Neural cell (in vitro differentiated cells): ENCODE data around the gene MYBBP1A.

Experiments used
- EP300 ChIP-seq: fragments of 450-650 bp; conservative IDR thresholded peaks from 2 replicates; pipeline ENCODE4 v1.6.1; 2014; ENCODE audit warnings: antibody characterized with exemption, mild to moderate bottlenecking, moderate library complexity; ENCODE audit not compliant: poor library complexity, severe bottlenecking
- EZH2 ChIP-seq: fragments of 200-600, 300-800 bp; shearing (Covaris generic), sonication (generic); IDR thresholded peaks from 2 replicates; pipeline ENCODE4 v1.6.1; 2014; ENCODE audit warnings: antibody characterized with exemption, low read length, borderline replicate concordance, mild to moderate bottlenecking; ENCODE audit not compliant: insufficient read depth, poor library complexity, severe bottlenecking
- RAD21 ChIP-seq: fragments of 450-650 bp; conservative IDR thresholded peaks from 2 replicates; pipeline ENCODE4 v1.6.1; 2014; ENCODE audit warnings: antibody characterized with exemption, mild to moderate bottlenecking, moderate library complexity
- TF ChIP-seq, protein P1 (sequence below): fragments of 450-650 bp; IDR thresholded peaks from 2 replicates; pipeline ENCODE4 v1.5.1; 2014; ENCODE audit warnings: antibody characterized with exemption, mild to moderate bottlenecking, moderate library complexity; ENCODE audit not compliant: poor library complexity, severe bottlenecking
- TF ChIP-seq, protein P2 (sequence below): IDR thresholded peaks from 2 replicates; pipeline ENCODE4 v1.6.1; 2012; ENCODE audit warnings: borderline replicate concordance

DNA sequence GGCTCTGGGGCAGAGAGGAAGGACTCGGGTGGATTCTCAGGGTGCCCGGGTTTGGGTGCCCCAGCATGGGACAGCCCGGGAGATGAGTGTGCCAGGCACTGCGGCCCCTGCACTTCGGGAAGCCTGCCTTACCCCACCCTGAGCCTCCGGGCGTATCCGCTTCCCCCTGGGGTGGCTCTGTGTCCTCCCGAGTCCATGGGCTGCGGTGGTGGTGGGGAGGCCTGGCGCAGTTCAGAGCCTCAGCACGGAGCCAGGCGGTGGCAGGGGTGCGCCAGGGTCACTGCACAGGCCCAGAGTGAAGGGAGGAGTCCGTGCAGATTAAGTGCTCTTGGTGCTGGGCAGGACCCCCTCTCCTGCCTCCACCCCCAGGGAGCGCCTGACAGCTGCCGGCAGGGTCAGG lies 20.7 kb downstream of the MYBBP1A start:
- TF ChIP-seq, protein P1, sequence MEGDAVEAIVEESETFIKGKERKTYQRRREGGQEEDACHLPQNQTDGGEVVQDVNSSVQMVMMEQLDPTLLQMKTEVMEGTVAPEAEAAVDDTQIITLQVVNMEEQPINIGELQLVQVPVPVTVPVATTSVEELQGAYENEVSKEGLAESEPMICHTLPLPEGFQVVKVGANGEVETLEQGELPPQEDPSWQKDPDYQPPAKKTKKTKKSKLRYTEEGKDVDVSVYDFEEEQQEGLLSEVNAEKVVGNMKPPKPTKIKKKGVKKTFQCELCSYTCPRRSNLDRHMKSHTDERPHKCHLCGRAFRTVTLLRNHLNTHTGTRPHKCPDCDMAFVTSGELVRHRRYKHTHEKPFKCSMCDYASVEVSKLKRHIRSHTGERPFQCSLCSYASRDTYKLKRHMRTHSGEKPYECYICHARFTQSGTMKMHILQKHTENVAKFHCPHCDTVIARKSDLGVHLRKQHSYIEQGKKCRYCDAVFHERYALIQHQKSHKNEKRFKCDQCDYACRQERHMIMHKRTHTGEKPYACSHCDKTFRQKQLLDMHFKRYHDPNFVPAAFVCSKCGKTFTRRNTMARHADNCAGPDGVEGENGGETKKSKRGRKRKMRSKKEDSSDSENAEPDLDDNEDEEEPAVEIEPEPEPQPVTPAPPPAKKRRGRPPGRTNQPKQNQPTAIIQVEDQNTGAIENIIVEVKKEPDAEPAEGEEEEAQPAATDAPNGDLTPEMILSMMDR = no peak
- no peak for TF ChIP-seq RAD21
- TF ChIP-seq EZH2 = no peak
- TF ChIP-seq, protein P2, sequence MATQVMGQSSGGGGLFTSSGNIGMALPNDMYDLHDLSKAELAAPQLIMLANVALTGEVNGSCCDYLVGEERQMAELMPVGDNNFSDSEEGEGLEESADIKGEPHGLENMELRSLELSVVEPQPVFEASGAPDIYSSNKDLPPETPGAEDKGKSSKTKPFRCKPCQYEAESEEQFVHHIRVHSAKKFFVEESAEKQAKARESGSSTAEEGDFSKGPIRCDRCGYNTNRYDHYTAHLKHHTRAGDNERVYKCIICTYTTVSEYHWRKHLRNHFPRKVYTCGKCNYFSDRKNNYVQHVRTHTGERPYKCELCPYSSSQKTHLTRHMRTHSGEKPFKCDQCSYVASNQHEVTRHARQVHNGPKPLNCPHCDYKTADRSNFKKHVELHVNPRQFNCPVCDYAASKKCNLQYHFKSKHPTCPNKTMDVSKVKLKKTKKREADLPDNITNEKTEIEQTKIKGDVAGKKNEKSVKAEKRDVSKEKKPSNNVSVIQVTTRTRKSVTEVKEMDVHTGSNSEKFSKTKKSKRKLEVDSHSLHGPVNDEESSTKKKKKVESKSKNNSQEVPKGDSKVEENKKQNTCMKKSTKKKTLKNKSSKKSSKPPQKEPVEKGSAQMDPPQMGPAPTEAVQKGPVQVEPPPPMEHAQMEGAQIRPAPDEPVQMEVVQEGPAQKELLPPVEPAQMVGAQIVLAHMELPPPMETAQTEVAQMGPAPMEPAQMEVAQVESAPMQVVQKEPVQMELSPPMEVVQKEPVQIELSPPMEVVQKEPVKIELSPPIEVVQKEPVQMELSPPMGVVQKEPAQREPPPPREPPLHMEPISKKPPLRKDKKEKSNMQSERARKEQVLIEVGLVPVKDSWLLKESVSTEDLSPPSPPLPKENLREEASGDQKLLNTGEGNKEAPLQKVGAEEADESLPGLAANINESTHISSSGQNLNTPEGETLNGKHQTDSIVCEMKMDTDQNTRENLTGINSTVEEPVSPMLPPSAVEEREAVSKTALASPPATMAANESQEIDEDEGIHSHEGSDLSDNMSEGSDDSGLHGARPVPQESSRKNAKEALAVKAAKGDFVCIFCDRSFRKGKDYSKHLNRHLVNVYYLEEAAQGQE = no peak
- TF ChIP-seq EP300 = no peak
